Lower leg skin (tissue), 3 donors: ENCODE data around the gene RTP5.

Source experiments
- CTCF ChIP-seq, 3 donors: fragments of 450-650 bp; IDR thresholded peaks; one replicate each; pipeline ENCODE4 v1.5.1; 2016; ENCODE audit warnings: antibody characterized with exemption in 3 of 3, mild to moderate bottlenecking in 3 of 3, moderate library complexity in 2 of 3
- POLR2A ChIP-seq, 2 donors: fragments of 450-650 bp; IDR thresholded peaks; one replicate each; pipeline ENCODE4 v1.6.1; 2016 to 2017; ENCODE audit warnings: antibody characterized with exemption in 2 of 2, mild to moderate bottlenecking in 1 of 2, moderate library complexity in 1 of 2

DNA sequence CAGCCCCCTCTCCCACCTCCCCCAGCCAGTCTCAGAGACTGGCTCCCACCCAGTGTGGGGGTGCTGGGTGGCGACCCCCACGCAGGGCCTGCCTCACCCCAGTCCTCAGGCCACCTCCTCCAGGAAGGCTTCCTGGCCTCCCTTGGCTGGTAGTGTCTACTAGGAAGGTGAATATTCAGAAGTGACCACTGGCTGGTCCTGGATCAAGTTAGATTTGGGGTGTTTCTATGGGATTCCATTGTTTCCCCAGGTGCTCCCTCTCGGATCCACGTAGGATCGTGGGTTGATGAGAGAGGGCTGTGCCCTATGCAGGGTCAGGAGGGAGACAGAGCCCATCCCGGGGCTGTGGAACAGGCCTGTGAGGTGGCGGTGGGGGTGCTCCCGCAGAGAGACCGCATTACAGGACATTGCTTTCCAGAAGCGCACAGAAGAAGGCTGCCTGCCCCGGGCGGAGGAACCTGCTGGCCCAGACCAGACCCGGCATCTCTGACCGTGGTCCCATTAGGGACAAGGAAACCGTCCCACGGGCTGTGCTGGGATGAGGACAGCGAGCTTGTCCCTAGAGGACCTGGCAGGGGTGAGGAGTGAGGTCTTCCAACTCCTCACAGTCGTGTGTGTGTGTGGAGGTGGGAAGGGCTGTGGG, 14.2 kb upstream of the RTP5 start:
- TF ChIP-seq CTCF (IDR thresholded peaks at IDR 0.05) (no peak), POLR2A (IDR thresholded peaks at IDR 0.05) (no peak)
